RWPE1 (cell line): ENCODE data around the gene OR6Y1.

Source experiments
- CTCF ChIA-PET: fragments of 350-600 bp; sonication (Branson Sonifier 250); formaldehyde crosslinking; extraction: SDS; loops from one replicate; lab custom pipeline; 2021; lab: Yijun Ruan, JAX
- POLR2A ChIA-PET: fragments of 400-600 bp; formaldehyde crosslinking; extraction: SDS; loops from one replicate; lab custom pipeline; 2020; ENCODE audit warnings: antibody characterized with exemption; ENCODE audit not compliant: low non-redundant PET; lab: Yijun Ruan, JAX
- DNase-seq: peaks from one replicate; pipeline ENCODE4 v3.0.0; 2012; ENCODE audit warnings: low spot score
- H3K27ac ChIP-seq: fragments of 450-650 bp; 2 replicates; pipeline ENCODE4 v1.5.1; 2017
- TF ChIP-seq, protein P1 (sequence below): fragments of 450-650 bp; conservative IDR thresholded peaks from 2 replicates; pipeline ENCODE4 v1.5.1; 2017; ENCODE audit warnings: low read depth, mild to moderate bottlenecking

The OR6Y1 gene

DNA sequence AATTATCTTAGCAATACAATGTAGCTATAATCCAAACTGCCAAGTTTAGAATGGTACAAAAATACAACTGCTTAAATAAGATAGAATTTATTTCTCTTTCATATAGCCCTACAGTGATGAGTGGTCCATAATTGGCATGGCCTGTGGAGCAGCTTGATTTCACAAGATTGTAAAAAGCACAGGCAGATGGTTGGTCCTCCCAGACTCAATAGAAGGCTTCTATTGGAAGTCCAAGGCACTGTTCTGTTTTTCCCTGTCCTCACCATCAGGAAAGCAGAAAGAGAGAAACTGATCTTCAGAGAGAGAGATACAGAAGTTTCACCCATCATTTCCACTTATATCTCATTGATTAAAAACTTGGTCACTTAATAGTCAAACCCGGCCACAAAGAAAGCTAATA, 18.0 kb upstream of the OR6Y1 start:
- TF ChIP-seq, protein P1, sequence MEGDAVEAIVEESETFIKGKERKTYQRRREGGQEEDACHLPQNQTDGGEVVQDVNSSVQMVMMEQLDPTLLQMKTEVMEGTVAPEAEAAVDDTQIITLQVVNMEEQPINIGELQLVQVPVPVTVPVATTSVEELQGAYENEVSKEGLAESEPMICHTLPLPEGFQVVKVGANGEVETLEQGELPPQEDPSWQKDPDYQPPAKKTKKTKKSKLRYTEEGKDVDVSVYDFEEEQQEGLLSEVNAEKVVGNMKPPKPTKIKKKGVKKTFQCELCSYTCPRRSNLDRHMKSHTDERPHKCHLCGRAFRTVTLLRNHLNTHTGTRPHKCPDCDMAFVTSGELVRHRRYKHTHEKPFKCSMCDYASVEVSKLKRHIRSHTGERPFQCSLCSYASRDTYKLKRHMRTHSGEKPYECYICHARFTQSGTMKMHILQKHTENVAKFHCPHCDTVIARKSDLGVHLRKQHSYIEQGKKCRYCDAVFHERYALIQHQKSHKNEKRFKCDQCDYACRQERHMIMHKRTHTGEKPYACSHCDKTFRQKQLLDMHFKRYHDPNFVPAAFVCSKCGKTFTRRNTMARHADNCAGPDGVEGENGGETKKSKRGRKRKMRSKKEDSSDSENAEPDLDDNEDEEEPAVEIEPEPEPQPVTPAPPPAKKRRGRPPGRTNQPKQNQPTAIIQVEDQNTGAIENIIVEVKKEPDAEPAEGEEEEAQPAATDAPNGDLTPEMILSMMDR, result no peak
- no peak for DNase-seq
- POLR2A ChIA-PET, result no interaction called here
- no peak overlapping the region for H3K27ac ChIP-seq
- CTCF ChIA-PET, result no interaction called here

DNA sequence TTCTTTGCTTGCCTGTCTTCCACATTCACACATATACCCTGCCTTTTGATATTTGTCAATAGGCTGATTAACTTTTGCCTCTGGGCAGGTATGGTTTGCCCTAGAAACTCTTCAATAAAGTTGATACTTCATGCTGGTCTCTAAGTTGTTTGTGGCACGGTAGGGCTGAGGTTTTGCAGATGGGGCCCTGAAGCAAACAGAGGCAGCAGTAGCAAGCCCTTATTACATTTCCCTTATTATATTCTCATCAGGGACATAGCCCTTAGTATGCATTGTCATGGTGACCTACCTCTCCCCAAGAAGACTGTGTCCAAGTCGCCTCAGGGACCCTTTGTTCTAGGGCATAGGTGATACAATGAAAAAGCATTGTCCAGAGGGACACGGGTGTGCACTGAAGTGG, 16.3 kb upstream of the OR6Y1 start, which contains the start of gene OR6P1:
Gene OR6P1, minus strand, starts transcription at position 101 of the 400 bp plus-strand sequence. CDS start 6,976 bp downstream, outside the sequence.
- POLR2A ChIA-PET, result no interaction called here
- no peak for DNase-seq
- no peak within 1 kb of the TSS for H3K27ac ChIP-seq
- CTCF ChIA-PET, result no interaction called here
- TF ChIP-seq, protein P1, result no peak

DNA sequence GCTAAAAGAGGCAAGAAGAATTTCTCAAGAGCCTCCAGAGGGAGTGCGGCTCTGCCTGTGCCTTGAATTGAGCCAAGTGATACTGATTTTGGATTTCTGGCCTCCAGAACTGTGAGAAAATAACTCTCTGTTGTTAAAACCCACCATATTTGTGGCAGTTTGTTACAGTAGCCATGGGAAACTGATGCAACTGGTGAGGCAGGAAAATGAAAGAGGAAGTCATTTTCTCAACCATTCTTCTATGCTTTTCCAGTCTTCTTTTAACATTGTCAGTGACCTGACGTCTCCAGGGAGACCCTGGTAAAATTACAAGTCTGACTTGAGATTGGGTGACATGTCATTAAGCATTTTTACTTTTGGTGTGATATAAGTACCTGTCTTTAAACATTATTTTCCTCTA, 10.4 kb upstream of the OR6Y1 start:
- TF ChIP-seq, protein P1, result no peak
- DNase-seq, result no peak
- no peak overlapping the region for H3K27ac ChIP-seq
- ChIA-PET POLR2A (no interaction called here), CTCF (no interaction called here)

DNA sequence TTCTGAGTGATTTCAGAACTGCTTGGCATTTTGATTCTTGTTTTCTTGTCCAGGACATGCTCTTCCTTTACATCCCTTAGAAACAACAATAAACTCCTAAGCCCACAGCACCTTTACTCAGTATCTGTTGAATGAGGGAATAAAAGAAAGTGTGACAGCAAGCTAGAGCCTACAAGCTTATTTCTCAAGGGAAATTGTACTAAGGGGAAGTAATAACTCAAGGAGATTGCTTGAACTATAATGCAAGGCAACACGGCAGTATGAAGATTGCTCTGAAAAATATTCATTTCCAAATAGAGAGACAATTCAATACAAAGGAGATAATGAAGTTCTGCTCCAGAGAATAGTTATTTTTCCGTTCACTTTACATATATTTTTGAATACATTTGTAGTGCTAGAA, 9.6 kb upstream of the OR6Y1 start:
- no peak overlapping the region for H3K27ac ChIP-seq
- POLR2A ChIA-PET, result no interaction called here
- CTCF ChIA-PET, result no interaction called here
- TF ChIP-seq, protein P1, result no peak
- no peak for DNase-seq

DNA sequence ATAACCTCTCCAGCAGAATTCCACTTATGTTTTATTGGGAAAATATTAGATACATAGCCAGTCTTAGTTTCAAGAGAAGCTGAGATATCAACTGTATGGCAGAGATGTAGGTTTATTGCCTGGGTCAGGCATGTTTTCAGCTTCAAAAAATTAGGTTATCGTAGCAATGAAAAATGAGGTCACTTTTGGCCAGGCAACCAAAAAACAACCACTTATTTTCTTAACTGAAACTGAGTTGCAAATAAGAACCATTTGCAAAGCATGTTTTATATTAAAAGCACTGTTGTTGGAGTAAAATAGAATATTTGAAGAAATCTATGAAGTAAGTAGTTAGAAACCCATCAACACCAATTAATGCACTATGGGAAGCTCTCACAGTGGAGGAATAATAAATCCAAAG, 5.5 kb upstream of the OR6Y1 start:
- DNase-seq, result no peak
- H3K27ac ChIP-seq, result no peak overlapping the region
- TF ChIP-seq, protein P1, result no peak
- ChIA-PET CTCF (no interaction called here), POLR2A (no interaction called here)

DNA sequence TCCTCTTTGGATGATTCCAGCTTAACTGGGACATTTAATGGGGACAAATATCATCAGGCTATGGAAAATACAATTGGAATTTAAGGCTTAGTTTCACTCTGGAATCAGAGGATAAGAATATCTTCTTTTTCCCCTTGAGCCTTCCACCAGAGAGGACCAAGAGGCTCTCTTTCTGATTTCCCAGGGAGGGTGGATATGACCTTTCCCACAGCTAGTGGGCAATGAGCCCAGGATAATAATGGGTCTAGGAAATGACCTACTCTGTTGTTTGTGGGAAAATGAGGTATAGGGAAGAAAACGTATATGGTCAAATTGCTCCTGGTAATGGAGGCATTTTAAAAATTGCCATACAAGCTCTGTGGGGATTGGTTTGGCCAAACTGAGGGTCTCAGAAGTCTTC, 1.9 kb downstream of the OR6Y1 start:
- ChIA-PET CTCF (interaction anchor here (0.5 to 0.7 kb wide), 2 partner anchors 22 to 57 kb away, joined by 5 to 6 read pairs; no protein-coding TSS in a partner anchor), POLR2A (no interaction called here)
- no peak overlapping the region for H3K27ac ChIP-seq
- DNase-seq, result no peak
- TF ChIP-seq, protein P1, result no peak
